Measurements from ENCODE around the gene PPP1R2C.

The PPP1R2C gene

GRCh38 chrX:42821803-42822443, 44.0 kb upstream of the PPP1R2C start (continued):
- no peak for TF ChIP-seq BACH2 (CRISPR knock-in tag; IDR thresholded peaks at IDR 0.05; ENCODE audit: borderline replicate concordance)
- no peak for TF ChIP-seq TCF4 (CRISPR knock-in tag; IDR thresholded peaks at IDR 0.05; ENCODE audit: borderline replicate concordance)
- no peak for TF ChIP-seq OSR1 (CRISPR knock-in tag; IDR thresholded peaks at IDR 0.05)
- TF ChIP-seq GLIS3 (CRISPR knock-in tag; IDR thresholded peaks at IDR 0.05): no peak

- TF ChIP-seq ZFP30 (CRISPR knock-in tag; IDR thresholded peaks at IDR 0.05): no peak
- TF ChIP-seq OSR1 (CRISPR knock-in tag; IDR thresholded peaks at IDR 0.05): no peak
- TF ChIP-seq ZNF565 (CRISPR knock-in tag; conservative IDR thresholded peaks at IDR 0.05; ENCODE audit: low read depth): no peak
- no peak for TF ChIP-seq ESRRG (CRISPR knock-in tag; IDR thresholded peaks at IDR 0.05)
- TF ChIP-seq BACH2 (CRISPR knock-in tag; IDR thresholded peaks at IDR 0.05; ENCODE audit: borderline replicate concordance): no peak
- no peak for TF ChIP-seq GLIS3 (CRISPR knock-in tag; IDR thresholded peaks at IDR 0.05)
- TF ChIP-seq ZNF8 (CRISPR knock-in tag; IDR thresholded peaks at IDR 0.05): no peak
- TF ChIP-seq TOX (CRISPR knock-in tag; IDR thresholded peaks at IDR 0.05; ENCODE audit: borderline replicate concordance): no peak
- no peak for TF ChIP-seq ARNTL (CRISPR knock-in tag; IDR thresholded peaks at IDR 0.05; ENCODE audit: borderline replicate concordance, low read depth)
- TF ChIP-seq, protein P1, sequence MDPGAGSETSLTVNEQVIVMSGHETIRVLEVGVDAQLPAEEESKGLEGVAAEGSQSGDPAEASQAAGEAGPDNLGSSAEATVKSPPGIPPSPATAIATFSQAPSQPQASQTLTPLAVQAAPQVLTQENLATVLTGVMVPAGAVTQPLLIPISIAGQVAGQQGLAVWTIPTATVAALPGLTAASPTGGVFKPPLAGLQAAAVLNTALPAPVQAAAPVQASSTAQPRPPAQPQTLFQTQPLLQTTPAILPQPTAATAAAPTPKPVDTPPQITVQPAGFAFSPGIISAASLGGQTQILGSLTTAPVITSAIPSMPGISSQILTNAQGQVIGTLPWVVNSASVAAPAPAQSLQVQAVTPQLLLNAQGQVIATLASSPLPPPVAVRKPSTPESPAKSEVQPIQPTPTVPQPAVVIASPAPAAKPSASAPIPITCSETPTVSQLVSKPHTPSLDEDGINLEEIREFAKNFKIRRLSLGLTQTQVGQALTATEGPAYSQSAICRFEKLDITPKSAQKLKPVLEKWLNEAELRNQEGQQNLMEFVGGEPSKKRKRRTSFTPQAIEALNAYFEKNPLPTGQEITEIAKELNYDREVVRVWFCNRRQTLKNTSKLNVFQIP (CRISPR knock-in tag; IDR thresholded peaks at IDR 0.05; ENCODE audit: borderline replicate concordance, low read depth): no peak
- no peak for TF ChIP-seq TCF4 (CRISPR knock-in tag; IDR thresholded peaks at IDR 0.05; ENCODE audit: borderline replicate concordance)
- no peak for TF ChIP-seq ZFP3 (CRISPR knock-in tag; IDR thresholded peaks at IDR 0.05)
- no peak for TF ChIP-seq PPARA (CRISPR knock-in tag; IDR thresholded peaks at IDR 0.05; ENCODE audit: borderline replicate concordance)
- no peak for TF ChIP-seq PATZ1 (CRISPR knock-in tag; IDR thresholded peaks at IDR 0.05; ENCODE audit: borderline replicate concordance)
- TF ChIP-seq CSRNP3 (CRISPR knock-in tag; IDR thresholded peaks at IDR 0.05): no peak
- ATAC-seq: no peak
These were observed 40.4 kb upstream of the PPP1R2C start for GRCh38 chrX:42818151-42818921.

DNA sequence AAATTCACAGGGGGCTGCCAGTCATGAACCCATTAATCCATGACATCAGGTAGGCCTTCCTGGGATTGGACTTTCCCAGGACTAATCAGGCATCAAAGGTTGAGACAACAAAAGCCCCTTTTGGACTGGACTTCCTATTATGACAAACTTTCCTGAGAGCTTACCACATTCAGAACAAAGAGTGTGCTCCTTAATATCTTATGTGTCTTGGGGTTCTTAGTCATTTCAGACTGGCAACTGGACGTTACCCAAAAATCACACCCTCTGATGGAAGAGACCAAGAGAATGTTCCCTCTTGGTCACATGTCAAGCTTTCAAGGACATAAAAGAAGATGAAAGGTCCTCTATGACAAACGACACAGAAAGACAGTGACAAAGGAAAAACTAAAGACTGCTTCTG, 31.6 kb upstream of the PPP1R2C start:
- TF ChIP-seq ZNF8 (CRISPR knock-in tag; IDR thresholded peaks at IDR 0.05): no peak
- TF ChIP-seq TSHZ2 (CRISPR knock-in tag; IDR thresholded peaks at IDR 0.05): no peak
- TF ChIP-seq TCF4 (CRISPR knock-in tag; IDR thresholded peaks at IDR 0.05; ENCODE audit: borderline replicate concordance): no peak
- TF ChIP-seq PATZ1 (CRISPR knock-in tag; IDR thresholded peaks at IDR 0.05; ENCODE audit: borderline replicate concordance): no peak
- no peak for TF ChIP-seq CSRNP3 (CRISPR knock-in tag; IDR thresholded peaks at IDR 0.05)
- no peak for TF ChIP-seq PPARA (CRISPR knock-in tag; IDR thresholded peaks at IDR 0.05; ENCODE audit: borderline replicate concordance)
- TF ChIP-seq, protein P1 (CRISPR knock-in tag; IDR thresholded peaks at IDR 0.05; ENCODE audit: borderline replicate concordance, low read depth): no peak
- TF ChIP-seq TOX (CRISPR knock-in tag; IDR thresholded peaks at IDR 0.05; ENCODE audit: borderline replicate concordance): no peak
- ATAC-seq: no peak
